ENCODE measurements around the gene CABYR.
A peak's percentile ranks its signal among the peaks of the same experiment; 100 is the strongest.

CABYR gene, protein sequence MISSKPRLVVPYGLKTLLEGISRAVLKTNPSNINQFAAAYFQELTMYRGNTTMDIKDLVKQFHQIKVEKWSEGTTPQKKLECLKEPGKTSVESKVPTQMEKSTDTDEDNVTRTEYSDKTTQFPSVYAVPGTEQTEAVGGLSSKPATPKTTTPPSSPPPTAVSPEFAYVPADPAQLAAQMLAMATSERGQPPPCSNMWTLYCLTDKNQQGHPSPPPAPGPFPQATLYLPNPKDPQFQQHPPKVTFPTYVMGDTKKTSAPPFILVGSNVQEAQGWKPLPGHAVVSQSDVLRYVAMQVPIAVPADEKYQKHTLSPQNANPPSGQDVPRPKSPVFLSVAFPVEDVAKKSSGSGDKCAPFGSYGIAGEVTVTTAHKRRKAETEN

DNA sequence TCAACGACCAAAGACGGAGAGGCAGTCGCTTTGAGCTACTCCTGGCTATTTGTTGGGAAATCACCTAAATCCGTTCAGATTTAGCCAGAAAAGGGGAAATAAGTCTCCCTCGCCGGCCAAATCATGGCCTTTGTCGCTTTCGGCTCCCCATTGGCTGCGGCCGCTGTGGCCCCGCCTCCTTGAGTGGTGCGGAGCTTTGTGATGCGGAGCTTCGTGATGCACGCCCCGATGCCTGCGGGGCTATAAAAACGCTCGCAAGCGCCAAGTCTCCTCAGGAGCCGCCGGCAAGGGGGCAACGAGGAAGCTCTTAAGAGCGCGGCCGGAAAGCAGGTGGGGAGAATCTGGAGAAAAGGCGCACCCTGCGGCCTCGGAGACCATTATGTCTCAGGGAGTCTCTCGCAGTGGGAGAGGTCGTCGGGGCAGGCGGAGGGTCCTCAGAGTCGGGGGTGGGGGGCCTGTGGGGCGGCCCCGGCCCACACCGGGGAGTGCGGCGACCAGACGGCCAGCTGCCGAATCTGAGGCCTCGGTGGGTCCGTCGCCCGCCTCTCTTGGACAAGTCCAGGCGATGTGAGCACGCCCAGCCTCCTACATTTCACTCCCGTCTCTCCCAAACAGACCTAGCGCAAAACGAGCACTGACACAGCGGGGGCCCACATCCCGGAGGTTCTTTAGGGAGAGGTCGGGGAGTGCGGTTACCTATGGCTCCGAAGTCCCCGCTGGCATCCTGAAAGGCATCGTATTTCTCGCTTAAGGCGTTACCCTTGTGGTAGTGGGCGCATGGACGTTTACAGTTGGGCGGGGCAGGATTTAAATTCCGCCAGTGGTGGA, at the start of gene CABYR:
Gene CABYR, plus strand, starts transcription at position 274 of the 828 bp plus-strand sequence. CDS start 4,053 bp downstream, outside the sequence.
- DNase-seq: peak; percentile 83

DNA sequence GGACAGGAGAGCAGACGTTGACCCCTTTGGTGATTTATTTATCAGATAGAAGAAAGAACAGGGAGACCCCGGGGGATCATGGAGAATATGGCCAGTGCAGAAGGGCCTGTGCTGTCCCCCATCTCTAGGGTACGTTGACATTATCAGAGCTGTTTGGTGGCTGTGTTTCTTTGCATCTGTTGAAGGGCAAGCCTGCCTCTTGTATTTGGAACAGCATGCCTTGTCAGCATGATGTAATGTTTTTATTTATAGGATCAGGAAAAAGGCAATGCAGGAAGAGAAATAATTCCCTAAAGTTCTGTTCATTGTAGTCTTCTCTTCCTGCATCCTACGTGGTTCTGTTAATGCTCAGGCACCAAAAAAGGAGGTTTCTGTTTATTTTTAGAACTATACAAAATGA, 49.8 kb upstream of the CABYR start:
- no peak for DNase-seq

DNA sequence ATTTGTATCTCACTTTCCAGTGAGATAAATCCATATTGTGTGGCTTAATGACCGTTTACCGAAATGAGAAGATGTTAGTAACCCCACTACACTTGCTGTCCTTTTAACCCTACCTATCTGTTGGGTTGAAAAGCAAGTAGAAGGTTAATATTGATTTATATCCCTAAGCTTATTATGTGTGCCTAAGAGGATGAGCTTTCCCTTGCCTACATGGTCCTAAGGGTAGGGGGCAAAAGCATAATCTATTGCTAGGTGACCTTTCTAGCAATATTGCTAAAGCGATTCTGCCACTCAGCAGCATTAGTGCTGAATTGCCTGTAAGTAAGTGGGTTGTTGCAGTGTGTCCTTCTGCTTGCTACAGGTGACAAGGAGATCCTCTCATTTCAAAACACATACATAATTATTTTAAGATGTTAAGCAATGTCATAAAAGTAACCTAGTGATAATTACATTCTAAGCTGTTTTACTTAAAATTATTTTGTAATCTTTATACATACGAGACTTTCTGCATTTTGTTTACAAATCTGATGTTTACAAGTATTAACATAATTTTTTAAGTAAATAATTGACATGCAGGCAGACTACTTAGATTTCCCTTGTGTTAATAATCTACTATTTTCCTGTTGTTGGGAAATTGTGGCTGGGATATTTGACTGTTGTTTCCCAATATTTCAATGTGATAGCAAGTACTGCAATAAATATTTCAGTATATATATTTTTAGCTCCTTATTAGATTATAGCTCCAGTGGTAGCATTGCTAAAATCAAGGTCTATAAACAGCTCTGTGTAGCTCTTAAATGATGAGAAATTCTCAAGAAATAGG, 49.1 kb upstream of the CABYR start:
- no peak for DNase-seq

DNA sequence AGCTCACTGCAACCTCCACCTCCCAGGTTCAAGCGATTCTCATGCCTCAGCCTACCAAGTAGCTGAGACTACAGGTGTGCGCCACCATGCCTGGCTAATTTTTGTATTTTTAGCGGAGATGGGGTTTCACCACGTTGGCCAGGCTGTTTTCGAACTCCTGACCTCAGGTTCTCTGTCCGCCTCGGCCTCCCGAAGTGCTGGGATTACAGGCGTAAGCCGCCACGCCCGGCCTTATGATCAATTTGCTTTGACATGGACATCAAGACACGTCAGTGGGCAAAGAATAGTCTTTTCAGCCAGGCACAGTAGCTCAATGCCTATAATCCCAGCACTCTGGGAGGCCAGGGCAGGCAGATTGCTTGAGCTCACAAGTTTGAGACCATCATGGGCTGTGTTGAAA, 48.0 kb upstream of the CABYR start:
- no peak for DNase-seq

DNA sequence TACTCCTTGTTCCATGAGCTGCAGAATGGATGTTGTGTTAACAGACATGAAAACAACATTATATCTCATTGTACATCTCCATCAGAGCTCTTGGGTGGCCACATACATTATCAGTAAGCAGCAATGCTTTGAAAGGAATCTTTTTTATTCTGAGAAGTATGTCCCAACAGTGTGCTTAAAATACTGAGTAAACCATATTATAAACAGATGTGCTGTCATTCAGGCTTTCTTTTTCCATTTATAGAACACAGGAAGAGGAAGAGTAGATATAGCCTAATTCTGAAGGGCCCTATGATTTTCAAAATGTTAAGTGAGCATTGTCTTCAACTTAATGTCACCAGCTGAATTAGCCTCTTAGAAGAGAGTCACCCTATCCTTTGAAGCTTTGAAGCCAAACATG, 44.3 kb upstream of the CABYR start:
- DNase-seq: no peak

DNA sequence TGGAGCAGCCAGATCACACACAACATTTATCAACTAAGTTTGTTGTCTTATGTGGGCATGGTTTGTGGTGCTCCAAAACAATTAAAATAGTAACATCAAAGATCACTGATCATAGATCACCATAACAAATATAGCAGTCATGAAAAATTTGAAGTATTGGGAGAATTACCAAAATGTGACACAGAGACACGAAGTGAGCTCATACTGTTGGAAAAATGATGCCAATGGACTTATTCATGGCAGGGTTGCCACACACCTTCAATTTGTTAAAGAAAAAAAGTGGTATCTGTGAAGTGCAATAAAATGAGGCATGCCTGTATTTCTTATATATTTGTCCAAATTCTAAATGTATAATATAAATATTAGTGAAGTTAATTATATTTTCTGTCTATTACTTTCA, 42.9 kb upstream of the CABYR start:
- no peak for DNase-seq

DNA sequence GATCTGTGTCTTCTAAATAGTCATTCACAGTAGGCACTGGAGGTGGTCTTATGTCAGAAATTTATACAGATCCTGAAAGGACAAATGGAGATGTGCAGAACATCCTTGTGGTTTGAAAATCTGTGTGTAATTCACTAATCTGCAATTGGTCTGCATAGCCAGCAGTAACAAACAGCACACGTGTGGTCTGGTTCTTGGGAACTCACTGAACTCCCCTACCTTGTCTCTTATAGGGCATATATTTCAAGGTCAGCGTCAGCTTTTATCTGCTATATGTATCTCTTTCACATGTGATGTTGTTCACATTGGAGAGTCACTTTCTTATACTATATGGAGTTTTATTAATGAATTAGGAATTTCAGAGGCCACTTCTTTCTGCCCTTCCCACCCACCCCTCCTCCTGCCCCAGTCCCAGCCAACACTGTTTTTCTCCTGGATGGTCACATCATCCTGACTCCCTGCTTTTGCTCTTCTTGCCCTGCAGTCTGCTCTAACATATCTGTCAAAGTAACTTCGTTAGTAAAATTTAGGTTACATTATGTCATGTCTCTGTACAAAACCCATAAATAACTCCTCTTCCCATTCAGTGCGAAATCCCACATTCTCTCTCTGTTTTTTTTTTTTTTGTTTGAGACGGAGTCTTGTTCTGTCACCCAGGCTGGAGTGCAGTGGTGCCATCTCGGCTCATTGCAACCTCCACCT, 35.4 kb upstream of the CABYR start:
- no peak for DNase-seq

DNA sequence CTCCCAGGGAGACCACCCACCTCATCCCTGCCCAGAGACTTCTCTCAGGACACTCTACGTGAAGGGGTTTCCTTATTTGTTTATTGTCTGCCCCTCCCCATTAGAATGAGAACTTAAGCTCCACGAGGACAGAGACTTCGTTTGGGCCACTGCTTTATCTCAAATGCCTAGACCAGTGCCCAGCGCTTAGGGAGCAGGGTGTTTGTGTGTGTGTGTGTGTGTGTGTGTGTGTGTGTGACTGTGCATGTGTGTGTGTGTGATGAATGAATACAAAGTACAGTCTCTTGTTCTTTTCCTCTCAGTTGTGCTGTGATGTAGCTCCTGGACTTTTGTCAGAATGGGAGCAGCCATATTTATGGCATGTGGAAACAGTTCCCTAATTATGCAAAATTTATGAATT, 34.4 kb upstream of the CABYR start:
- no peak for DNase-seq

DNA sequence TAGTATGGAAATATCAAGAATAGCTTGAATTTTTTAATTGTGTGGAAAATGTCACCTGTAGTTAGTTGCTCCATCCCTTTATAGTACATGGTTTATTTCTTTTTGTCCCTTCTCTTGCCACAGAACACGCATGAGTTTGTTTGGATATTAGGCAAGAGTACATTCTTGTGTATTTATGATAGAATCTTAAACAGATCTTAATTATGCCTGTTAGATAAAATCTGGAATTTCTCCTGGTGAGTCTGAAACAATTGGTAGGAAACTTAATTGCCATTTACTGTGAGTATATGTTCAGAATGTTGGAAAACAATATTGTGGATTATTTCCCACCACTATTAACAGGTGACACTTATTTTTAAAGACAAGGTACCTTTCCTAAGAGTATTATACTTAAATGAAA, 30.2 kb upstream of the CABYR start:
- DNase-seq: no peak

DNA sequence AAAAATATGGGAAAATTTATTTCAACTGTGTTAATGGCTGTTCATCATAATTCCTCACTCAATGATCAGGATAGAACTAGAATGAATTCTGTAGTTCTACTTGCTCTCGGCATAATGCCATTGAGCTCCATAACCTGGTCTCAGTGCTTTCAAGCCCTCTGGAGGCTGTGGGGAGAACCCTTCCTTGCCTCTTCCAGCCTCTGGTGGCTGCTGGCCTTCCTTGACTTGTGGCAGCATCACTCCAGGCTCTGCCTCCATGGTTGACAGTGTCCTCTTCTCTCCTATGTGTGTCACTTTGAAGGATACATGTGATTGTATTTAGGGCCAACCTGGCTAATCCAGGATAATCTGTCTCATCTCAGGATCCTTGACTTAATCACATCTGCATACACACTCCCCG, 26.9 kb upstream of the CABYR start:
- DNase-seq: no peak

DNA sequence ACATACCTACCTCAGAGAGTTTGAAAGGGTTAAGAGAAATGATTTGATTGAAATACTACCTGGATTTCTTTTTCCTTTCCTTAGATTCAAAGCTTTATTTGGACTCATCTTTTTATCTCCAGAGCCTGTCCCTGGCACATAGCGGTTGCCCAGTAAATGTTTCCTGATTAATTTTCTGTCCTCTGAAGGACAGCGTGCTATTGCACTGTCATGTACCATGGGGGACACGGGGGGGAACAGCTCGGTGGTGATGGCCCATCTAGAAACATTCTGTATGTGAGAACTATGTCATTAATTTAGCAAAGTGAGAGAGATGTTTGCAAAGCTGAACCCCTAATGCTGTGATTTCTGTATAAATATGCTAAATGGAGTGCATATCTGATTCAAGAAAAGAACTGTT, 26.4 kb upstream of the CABYR start:
- DNase-seq: no peak

DNA sequence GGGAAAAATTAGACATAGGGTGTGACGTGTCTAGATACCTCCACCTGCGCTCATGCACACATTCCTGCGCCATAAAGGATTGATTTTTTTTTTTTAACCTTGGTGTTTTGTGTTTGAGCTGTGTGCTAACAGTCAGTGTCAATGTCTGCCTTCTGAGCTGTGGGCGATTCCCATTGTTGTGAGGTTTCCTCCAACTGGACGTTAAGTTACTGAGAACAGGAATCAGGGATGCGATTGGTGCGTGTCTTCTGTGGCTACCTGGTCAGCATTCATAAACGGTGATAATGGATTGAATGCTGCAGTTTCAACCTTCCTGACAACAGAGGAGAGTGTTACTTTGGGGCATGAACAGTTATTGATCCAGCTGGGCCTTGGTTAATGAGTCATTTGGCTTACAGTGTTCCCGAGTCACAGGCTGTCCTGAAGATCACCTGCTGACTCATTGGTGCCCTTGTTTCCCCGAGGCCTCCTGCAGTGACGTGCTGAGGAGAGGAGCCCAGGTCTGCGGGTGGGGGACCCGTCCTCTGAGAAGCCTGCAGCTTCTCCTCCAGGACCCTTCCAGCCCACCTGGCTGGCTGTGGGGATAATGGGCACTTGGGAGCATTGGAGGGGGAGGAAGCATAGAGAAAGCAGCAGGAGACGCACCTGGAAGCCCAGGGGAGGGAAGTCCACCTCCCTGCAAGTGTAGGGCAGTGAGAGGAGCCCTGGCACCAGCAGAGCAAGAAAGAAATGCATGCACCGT, 25.8 kb upstream of the CABYR start:
- no peak for DNase-seq

DNA sequence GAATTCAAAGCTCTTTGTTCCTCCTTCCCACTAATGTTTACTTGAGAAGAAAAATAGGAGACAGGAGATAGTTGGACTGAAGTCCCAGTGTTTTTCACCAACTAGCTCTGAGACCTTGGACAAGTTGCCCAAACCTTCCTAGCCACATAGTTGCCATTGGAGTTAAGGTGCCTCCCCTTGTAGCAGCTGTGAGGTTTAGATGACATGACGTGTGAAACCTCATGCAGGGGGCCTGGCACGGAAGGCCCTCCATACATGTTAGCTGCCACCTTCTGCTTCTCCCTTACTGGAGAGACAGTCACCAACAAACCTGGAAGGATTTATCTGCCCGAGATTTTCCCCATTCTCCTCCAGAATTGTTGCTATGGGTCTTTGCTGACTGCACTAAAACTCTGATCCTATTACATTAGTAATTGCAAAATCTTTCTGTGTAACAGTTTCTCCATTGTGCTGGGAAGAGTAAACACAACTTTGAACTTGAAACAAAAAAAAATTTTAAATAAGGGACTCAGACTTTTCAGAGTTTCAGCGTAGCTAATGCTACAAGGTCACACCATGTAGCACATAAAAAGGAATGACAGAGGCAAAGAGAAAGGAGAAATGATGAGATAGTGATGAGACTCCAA, 23.8 kb upstream of the CABYR start:
- DNase-seq: no peak

DNA sequence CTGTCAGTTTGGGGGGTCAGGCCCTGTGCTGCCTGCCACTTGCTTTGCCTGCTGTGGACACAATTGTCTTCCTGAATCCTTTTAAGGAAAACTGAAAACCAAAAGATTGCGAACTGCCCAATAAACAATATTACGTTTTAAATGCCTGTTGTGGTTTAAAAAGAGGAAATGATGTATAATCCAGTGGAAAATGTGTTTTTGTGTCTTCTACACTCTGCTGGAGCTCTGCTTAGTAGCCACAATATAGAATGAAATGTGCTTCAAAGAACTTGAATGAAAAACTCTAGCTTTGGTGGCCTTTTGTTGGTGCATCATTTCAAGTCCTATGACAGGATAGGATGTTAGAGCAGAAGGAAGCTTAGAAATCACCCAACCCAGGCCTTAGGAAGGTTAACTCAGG, 23.2 kb upstream of the CABYR start:
- no peak for DNase-seq

DNA sequence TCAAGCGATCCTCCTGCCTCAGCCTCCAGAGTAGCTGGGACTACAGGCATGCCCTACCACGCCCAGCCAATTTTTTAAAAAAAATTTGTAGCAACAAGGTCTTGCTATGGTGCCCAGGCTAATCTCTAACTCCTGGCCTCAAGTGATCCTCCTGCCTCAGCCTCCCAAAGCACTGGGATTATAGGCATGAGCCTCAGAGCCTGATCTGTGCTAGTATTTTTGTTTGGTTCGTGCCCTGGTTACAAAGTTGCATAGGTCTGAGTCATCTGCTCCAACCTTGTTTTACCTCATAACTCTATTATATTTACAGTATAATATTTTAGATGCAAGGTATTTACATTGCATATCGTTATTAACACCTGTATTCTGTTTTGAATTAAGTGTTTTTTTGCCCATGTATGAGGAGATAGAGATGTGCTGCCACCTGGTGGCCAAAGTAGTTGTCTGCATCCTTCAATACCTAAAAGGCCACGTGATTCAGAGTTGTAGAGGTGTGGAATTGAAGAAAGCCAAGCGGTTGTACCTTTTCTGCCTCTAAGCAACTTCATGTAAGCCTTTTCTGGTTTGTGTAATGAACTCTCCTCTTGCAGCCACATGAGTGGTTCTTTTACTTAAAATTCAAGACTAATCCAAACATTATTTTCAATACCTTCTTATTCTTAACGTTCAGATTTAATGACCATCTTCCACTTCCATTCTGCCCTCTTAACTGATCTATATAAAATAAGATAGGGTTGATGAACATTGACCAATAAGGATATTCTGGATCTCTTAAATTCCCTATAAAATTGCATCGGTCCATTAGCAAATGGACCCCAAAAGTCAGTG, 19.9 kb upstream of the CABYR start:
- DNase-seq: peak; percentile 89

DNA sequence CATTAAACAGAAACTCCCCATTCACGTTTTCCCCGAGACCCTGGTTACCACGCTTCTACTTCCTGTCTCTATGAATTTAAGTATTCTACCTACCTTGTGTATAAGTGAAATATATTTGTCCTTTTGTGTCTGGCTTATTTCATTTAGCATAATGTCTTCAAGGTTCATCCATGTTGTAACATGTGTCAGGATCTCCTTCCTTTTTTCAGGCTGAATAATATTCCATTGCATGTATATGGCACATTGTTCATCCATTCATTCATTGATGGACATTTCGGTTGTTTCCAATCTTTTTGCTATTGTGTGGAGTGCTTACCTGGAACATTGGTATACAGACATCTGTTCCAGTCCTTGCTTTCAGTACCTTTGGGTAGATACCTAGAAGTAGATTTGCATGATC, 18.2 kb upstream of the CABYR start:
- no peak for DNase-seq

DNA sequence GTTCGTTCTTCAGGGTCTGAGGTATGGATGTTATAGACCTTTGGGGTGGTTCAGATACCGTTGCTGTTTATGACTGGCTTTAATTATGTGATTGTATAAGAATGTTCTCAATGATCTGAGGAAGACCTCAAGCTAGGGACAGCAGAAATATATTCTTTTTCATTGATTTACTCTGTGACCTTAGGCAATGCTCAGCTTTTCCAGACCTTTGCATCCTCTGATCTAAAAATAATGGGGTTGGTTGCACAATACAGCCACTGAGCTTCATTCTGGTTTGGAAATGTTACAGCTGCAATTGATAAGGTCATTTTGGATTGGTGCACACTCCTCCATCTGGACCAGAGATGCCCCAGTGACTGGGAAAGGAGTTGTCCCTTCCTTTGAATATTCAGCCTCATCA, 17.2 kb upstream of the CABYR start:
- DNase-seq: no peak

DNA sequence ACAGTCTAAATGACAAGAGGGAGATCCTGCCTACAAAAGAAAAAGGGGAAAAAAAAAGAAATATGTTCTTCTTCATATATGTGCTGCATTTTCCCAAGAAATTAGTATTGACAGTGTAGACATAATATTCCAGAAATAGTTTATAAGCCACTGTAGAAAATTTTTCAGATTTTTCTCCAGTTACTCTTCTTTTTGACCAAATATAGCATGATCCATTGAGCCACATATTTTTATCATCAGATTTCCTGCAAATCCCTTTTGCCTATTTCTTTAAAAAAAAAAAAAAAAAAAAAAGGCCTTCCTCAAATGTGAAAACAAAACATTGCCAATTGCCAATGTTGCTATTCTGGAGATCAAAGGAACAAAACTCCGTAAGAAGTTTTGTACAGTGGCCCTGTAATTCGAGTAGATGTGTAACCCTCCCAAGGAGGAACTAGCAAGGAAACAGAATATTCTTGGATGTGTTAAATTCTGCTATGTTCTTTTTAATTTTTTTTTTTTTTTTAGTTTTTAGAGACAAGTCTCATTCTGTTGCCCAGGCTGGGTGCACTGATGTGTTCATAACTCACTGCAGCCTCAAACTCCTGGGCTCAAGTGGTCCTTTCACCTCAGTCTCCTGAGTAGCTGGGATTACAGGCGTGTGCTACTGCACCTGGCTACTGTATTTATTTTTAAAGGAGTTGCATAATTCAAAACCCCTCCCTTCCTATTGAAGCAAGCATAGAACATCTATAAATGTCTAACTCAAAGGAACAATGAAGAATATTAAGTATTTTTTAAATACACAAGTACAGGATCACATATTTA, 12.5 kb upstream of the CABYR start:
- DNase-seq: no peak

DNA sequence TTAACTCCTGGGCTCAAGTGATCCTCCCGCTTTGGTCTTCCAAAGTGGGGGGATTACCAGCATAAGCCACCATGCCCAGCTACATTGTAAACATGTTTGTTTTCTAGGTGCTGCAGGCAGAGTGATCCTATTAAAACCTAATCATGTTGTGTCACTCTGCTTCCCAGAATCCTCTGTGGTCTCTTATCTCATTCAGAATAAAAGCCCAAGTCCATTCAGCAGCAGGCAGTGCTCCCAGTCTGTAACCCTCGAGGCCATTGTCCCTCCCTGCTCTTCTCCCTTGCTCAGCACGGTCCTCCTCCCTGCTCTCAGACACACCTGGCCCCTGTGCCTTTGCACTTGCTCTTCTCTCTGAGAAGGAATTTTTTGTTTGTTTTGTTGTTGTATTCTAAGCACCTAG, 11.1 kb upstream of the CABYR start:
- no peak for DNase-seq

DNA sequence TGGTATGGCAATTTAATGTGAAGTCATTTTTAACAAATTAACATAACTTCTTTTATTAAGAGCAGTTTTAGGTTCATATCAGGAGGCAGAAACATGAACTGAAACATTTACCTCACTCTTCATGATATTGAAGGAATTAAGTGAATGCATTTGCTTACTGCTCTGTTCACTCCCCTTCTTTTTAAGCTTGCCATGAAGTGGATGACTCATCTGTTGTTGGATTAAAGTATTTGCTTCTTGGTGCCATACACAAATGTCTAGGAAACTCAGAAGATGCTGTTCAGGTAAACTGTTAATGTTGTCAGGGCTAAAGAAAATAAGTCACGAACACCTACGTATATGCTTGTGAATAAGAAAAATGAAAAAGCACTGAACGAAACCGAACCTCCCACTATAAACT, 10.2 kb upstream of the CABYR start:
- no peak for DNase-seq

Measured in activated CD8-positive, alpha-beta memory T cell treated with anti-CD3 and anti-CD28 coated beads for 24 hours (primary cell).